Kidney (tissue), 14 donors: Measurements from ENCODE around the gene ANTXRL. TPM values are rescaled to one million over a fixed set of nuclear protein-coding genes. Genes with fewer than 3 reads are reported as not detected.
"Not testable (repeated sequence)": the region's sequence is repeated elsewhere in the genome, so short reads cannot be mapped to it uniquely, and the experiment has no call there.

Source experiments
- DNase-seq, 5 donors: peaks; one replicate each; pipeline ENCODE4 v3.0.0-alpha.2; 2013 to 2020
- FAIRE-seq: peaks from 2 replicates; lab custom pipeline; 2012; peaks lifted over from hg19 to GRCh38; lab: Jason Lieb, UNC
- H3K27ac ChIP-seq, 2 donors: one replicate each; pipeline ENCODE4 v1.7.0; 2013; ENCODE audit warnings: low read depth in 2 of 2, low read length in 2 of 2, inconsistent platforms in 1 of 2
- H3K27me3 ChIP-seq: one replicate; pipeline ENCODE4 v1.7.1; 2013; ENCODE audit warnings: low read length, inconsistent platforms; ENCODE audit not compliant: control insufficient read depth, insufficient read depth
- H3K36me3 ChIP-seq, 3 donors: one replicate each; pipeline versions ENCODE4 v1.7.0 to v1.7.1; 2013; ENCODE audit warnings: low read length in 3 of 3, control low read depth in 1 of 3, inconsistent platforms in 1 of 3; ENCODE audit not compliant: insufficient read depth in 3 of 3, control insufficient read depth in 2 of 3
- H3K4me1 ChIP-seq, 3 donors: one replicate each; pipeline versions ENCODE4 v1.7.0 to v1.7.1; 2013; ENCODE audit warnings: low read length in 3 of 3, inconsistent platforms in 1 of 3, low read depth in 1 of 3; ENCODE audit not compliant: control insufficient read depth in 2 of 3, insufficient read depth in 2 of 3
- H3K4me3 ChIP-seq, 3 donors: one replicate each; pipeline versions ENCODE4 v1.7.0 to v1.8.1; 2013; ENCODE audit warnings: low read length in 3 of 3, control low read depth in 1 of 3, inconsistent platforms in 1 of 3
- H3K9ac ChIP-seq, 3 donors: one replicate each; pipeline versions ENCODE4 v1.7.0 to v1.7.1; 2013; ENCODE audit warnings: low read length in 3 of 3, control low read depth in 1 of 3, inconsistent platforms in 1 of 3
- H3K9me3 ChIP-seq, 3 donors: one replicate each; pipeline versions ENCODE4 v1.7.0 to v1.7.1; 2013; ENCODE audit warnings: low read length in 3 of 3, control low read depth in 1 of 3, inconsistent platforms in 1 of 3; ENCODE audit not compliant: control insufficient read depth in 2 of 3, insufficient read depth in 1 of 3
- CTCF ChIP-seq: IDR thresholded peaks from 3 replicates; pipeline ENCODE4 v1.5.1; 2012; ENCODE audit warnings: mild to moderate bottlenecking, moderate library complexity, borderline replicate concordance; ENCODE audit not compliant: insufficient read depth; ENCODE audit errors: extremely low read depth
- intact Hi-C: fragments of 100-400 bp; cut with DNase I; formaldehyde crosslinking; loops from one replicate; pipeline ENCODE4 v1.11.1; 2022
- polyA plus RNA-seq: library from polyadenylated mRNA; stranded (reverse); fragments of 350-450 nt; fragmentation: Illumina TruSeq; extraction: RNeasy Lipid Tissue Mini Kit (QIAGEN cat#74804); gene quantifications from one replicate; pipeline ENCODE4 v1.2.3, GENCODE V29; 2014; ENCODE audit warnings: low read depth, low replicate concordance; ENCODE audit not compliant: insufficient read depth
- total RNA-seq: library from RNA; stranded (reverse); fragmentation: NEBNext Ultra II Directional; extraction: Animal tissue kit (Norgen Biotek cat#: 25700); gene quantifications from one replicate; pipeline ENCODE4 v1.2.1, GENCODE V29; 2021
- donor health status: control.
- donor health status: control.
- donor health status: control.
- donor health status: control.
- donor health status: control.
- donor health status: DM: yes; HTN: yes; CAD: no.
- donor health status: Normal renal cell carcinoma (clear cell type).

The ANTXRL gene
- total and polyA plus RNA-seq, 2 donors from 2014 or later = 0.16 TPM; not detected in 1

GRCh38 chr10:46264336-46264735 is 22.5 kb upstream of the ANTXRL start:
- no peaks in the 10 kb centered on the region for H3K4me1 ChIP-seq
- DNase-seq (no peak), FAIRE-seq (no peak)
- intact Hi-C loops = no loop called here
- no peak overlapping the region for H3K4me3 ChIP-seq
- no peak overlapping the region for H3K27ac ChIP-seq
- no peak overlapping the region for H3K9ac ChIP-seq
- no peak for TF ChIP-seq CTCF
- no peaks in the 10 kb centered on the region for H3K9me3 ChIP-seq
- H3K27me3 ChIP-seq = no peaks in the 10 kb centered on the region
- H3K36me3 ChIP-seq = no peaks in the 10 kb centered on the region

GRCh38 chr10:46264737-46265368 is 21.9 kb upstream of the ANTXRL start:
- no peaks in the 10 kb centered on the region for H3K9me3 ChIP-seq
- no peaks in the 10 kb centered on the region for H3K36me3 ChIP-seq
- H3K27ac ChIP-seq = no peak overlapping the region
- H3K4me3 ChIP-seq = no peak overlapping the region
- FAIRE-seq = no peak
- no peaks in the 10 kb centered on the region for H3K27me3 ChIP-seq
- no peak overlapping the region for H3K9ac ChIP-seq
- intact Hi-C loops = no loop called here
- no peak for DNase-seq
- no peak for TF ChIP-seq CTCF
- H3K4me1 ChIP-seq = no peaks in the 10 kb centered on the region

- H3K9me3 ChIP-seq, H3K27ac ChIP-seq, H3K4me1 ChIP-seq, FAIRE-seq, H3K36me3 ChIP-seq, intact Hi-C loops, H3K9ac ChIP-seq, H3K4me3 ChIP-seq, H3K27me3 ChIP-seq: not testable (repeated sequence)
- DNase-seq = peak in 1 of 5 donors; percentile 40
Measured at GRCh38 chr10:46265566-46266305, 21.1 kb upstream of the ANTXRL start.

- DNase-seq (peak in 3 of 5 donors; percentile 45 to 62 (median 51)), FAIRE-seq (no peak)
- Histone ChIP-seq H3K4me3 (no peak overlapping the region), H3K9me3 (no peaks in the 10 kb centered on the region), H3K9ac (no peak overlapping the region), H3K4me1 (no peaks in the 10 kb centered on the region), H3K27ac (no peak overlapping the region), H3K36me3 (no peaks in the 10 kb centered on the region), H3K27me3 (no peaks in the 10 kb centered on the region)
- intact Hi-C loops = no loop called here
- TF ChIP-seq CTCF = no peak
Measured at GRCh38 chr10:46266306-46266985, 20.4 kb upstream of the ANTXRL start.
